ENCODE data around the gene PDE4B. TPM values are rescaled to one million over a fixed set of nuclear protein-coding genes. Genes with fewer than 3 reads are reported as not detected.
"Not testable (repeated sequence)": the region's sequence is repeated elsewhere in the genome, so short reads cannot be mapped to it uniquely, and the experiment has no call there.

The PDE4B gene
- total and polyA plus RNA-seq, 9 of the 15 experiments (the other 6 are each of a cell fraction or from before 2014, with no cell fraction given), result 0.09 TPM; not detected in 8

GRCh38 chr1:65967492-65967891 is 174.8 kb downstream of the PDE4B start:
- H3K4me1 ChIP-seq (replicated peaks in 1 of 2; ENCODE audit: control insufficient read depth in 2 of 2, insufficient read depth in 2 of 2, low read length in 2 of 2); BruUV-seq (replicated peaks); intact Hi-C loops (cut with micrococcal nuclease); H3K9me3 ChIP-seq (replicated peaks; ENCODE audit: control insufficient read depth, insufficient read depth, low read depth, low read length); CTCF ChIA-PET (ENCODE audit: low intra/inter-chr PET ratio); FAIRE-seq; DNase-seq (ENCODE audit: extremely low read depth in 1 of 4, low spot score in 3 of 4); H3K27ac ChIP-seq (ENCODE audit: extremely low read depth, low read depth, low read length); ATAC-seq; POLR2A ChIA-PET; H4K20me1 ChIP-seq (replicated peaks; ENCODE audit: control insufficient read depth, insufficient read depth, low read length); H3K4me3 ChIP-seq; H3K79me2 ChIP-seq (ENCODE audit: control insufficient read depth, insufficient read depth, low read length); H3K4me2 ChIP-seq (ENCODE audit: insufficient read depth, low read length); H3K9ac ChIP-seq (ENCODE audit: insufficient read depth in 1 of 2, low read depth in 2 of 2, low read length in 2 of 2); H3K9me1 ChIP-seq (ENCODE audit: control insufficient read depth, insufficient read depth, low read length); H3K36me3 ChIP-seq (ENCODE audit: control insufficient read depth, insufficient read depth, low read length); H2AFZ ChIP-seq (ENCODE audit: low read depth, low read length); H3K27me3 ChIP-seq (ENCODE audit: control insufficient read depth in 2 of 2, insufficient read depth in 2 of 2, low read length in 2 of 2): not testable (repeated sequence)
- TF ChIP-seq ZNF146 (CRISPR knock-in tag; IDR thresholded peaks at IDR 0.05; ENCODE audit: unreplicated experiment), result peak; percentile 63
- in situ Hi-C loops (cut with MboI), result loop anchor here (25.0 kb wide), 1 partner anchor 495 kb away; no protein-coding TSS in a partner anchor
- 2% methylated on average over 3 of the region's 4 CpGs for WGBS (ENCODE audit: insufficient coverage, low coverage, missing lambda C conversion rate)

GRCh38 chr1:65971547-65971946 is 178.9 kb downstream of the PDE4B start:
- H2AFZ ChIP-seq (ENCODE audit: low read depth, low read length), result no peak overlapping the region
- POLR2A ChIA-PET, result no interaction called here
- BruUV-seq (replicated peaks), result no TSS peak
- no peak overlapping the region for H3K4me3 ChIP-seq
- no peak overlapping the region; a peak in 1 of 4 replicates for H3K9ac ChIP-seq (ENCODE audit: insufficient read depth in 1 of 2, low read depth in 2 of 2, low read length in 2 of 2)
- H3K4me2 ChIP-seq (ENCODE audit: insufficient read depth, low read length), result no peak overlapping the region
- TF ChIP-seq TAF9B (IDR thresholded peaks at IDR 0.05; ENCODE audit: partially characterized antibody), result no peak
- no peak for TF ChIP-seq MCM3 (IDR thresholded peaks at IDR 0.05)
- no peaks in the 10 kb centered on the region for H3K27me3 ChIP-seq (ENCODE audit: control insufficient read depth in 2 of 2, insufficient read depth in 2 of 2, low read length in 2 of 2)
- intact Hi-C loops (cut with micrococcal nuclease) (no loop called here), in situ Hi-C loops (cut with MboI) (loop anchor here (25.0 kb wide), 1 partner anchor 491 kb away; no protein-coding TSS in a partner anchor)
- no peak overlapping the region for H3K27ac ChIP-seq (ENCODE audit: extremely low read depth, low read depth, low read length)
- H3K4me1 ChIP-seq (replicated peaks in 1 of 2; ENCODE audit: control insufficient read depth in 2 of 2, insufficient read depth in 2 of 2, low read length in 2 of 2), result no peaks in the 10 kb centered on the region
- peaks cover 2% of the 10 kb centered on the region; the same call in 1 of the 2 replicates for H3K9me3 ChIP-seq (replicated peaks; ENCODE audit: control insufficient read depth, insufficient read depth, low read depth, low read length)
- H4K20me1 ChIP-seq (replicated peaks; ENCODE audit: control insufficient read depth, insufficient read depth, low read length), result no peaks in the 10 kb centered on the region
- no peak for DNase-seq (ENCODE audit: extremely low read depth in 1 of 4, low spot score in 3 of 4)
- CTCF ChIA-PET (ENCODE audit: low intra/inter-chr PET ratio), result no interaction called here
- H3K36me3 ChIP-seq (ENCODE audit: control insufficient read depth, insufficient read depth, low read length), result no peaks in the 10 kb centered on the region
- FAIRE-seq, result no peak
- WGBS (ENCODE audit: insufficient coverage, low coverage, missing lambda C conversion rate), result 4% methylated on average over 2 of the region's 2 CpGs
- no peak for ATAC-seq
- H3K9me1 ChIP-seq (ENCODE audit: control insufficient read depth, insufficient read depth, low read length), result no peaks in the 10 kb centered on the region
- no peaks in the 10 kb centered on the region for H3K79me2 ChIP-seq (ENCODE audit: control insufficient read depth, insufficient read depth, low read length)
